GM18951 (cell line): ENCODE results near the gene GPR151.

Experiments used
- POLR2A ChIP-seq: IDR thresholded peaks from 4 replicates; pipeline ENCODE4 v1.6.1; 2011; ENCODE audit warnings: mild to moderate bottlenecking; ENCODE audit not compliant: insufficient read length, insufficient read depth; ENCODE audit errors: extremely low read depth
- in situ Hi-C: fragments of 300-500 bp; cut with MboI; formaldehyde crosslinking; loops from one replicate; pipeline ENCODE4 v1.12.0; 2022; ENCODE audit warnings: low sequenced_read_pairs, mixed read lengths, inconsistent platforms; ENCODE audit not compliant: unreplicated experiment

GPR151 gene

GRCh38 chr5:146539973-146540372 is 24.0 kb upstream of the GPR151 start:
- no peak for TF ChIP-seq POLR2A
- in situ Hi-C loops, result loop anchor here (10.0 to 25.0 kb wide), 2 partner anchors 425 to 647 kb away; no protein-coding TSS in a partner anchor

GRCh38 chr5:146538432-146538831 is 22.4 kb upstream of the GPR151 start:
- no peak for TF ChIP-seq POLR2A
- in situ Hi-C loops, result loop anchor here (25.0 kb wide), 1 partner anchor 649 kb away; no protein-coding TSS in a partner anchor

- TF ChIP-seq POLR2A, result no peak
- in situ Hi-C loops, result loop anchor here (25.0 kb wide), 1 partner anchor 653 kb away; no protein-coding TSS in a partner anchor
Observed at GRCh38 chr5:146533882-146534281, 17.9 kb upstream of the GPR151 start.

GRCh38 chr5:146533260-146533857 is 17.4 kb upstream of the GPR151 start:
- in situ Hi-C loops, result loop anchor here (25.0 kb wide), 1 partner anchor 654 kb away; no protein-coding TSS in a partner anchor

GRCh38 chr5:146529984-146530383 is 14.0 kb upstream of the GPR151 start:
- in situ Hi-C loops, result loop anchor here (25.0 kb wide), 1 partner anchor 657 kb away; no protein-coding TSS in a partner anchor
- no peak for TF ChIP-seq POLR2A

More at GRCh38 chr5:146533260-146533857, 17.4 kb upstream of the GPR151 start:
- TF ChIP-seq POLR2A, result no peak

GRCh38 chr5:146528236-146528635 is 12.2 kb upstream of the GPR151 start:
- in situ Hi-C loops, result loop anchor here (25.0 kb wide), 1 partner anchor 659 kb away; no protein-coding TSS in a partner anchor
- TF ChIP-seq POLR2A, result no peak

- in situ Hi-C loops, result loop anchor here (25.0 kb wide), 1 partner anchor 660 kb away; no protein-coding TSS in a partner anchor
- no peak for TF ChIP-seq POLR2A
Observed at GRCh38 chr5:146527785-146528184, 11.8 kb upstream of the GPR151 start.

GRCh38 chr5:146523698-146524097 is 7.7 kb upstream of the GPR151 start:
- in situ Hi-C loops, result no loop called here

GRCh38 chr5:146521403-146522106 is 5.6 kb upstream of the GPR151 start:
- no peak for TF ChIP-seq POLR2A
- in situ Hi-C loops, result no loop called here

More at GRCh38 chr5:146523698-146524097, 7.7 kb upstream of the GPR151 start:
- TF ChIP-seq POLR2A, result no peak

- TF ChIP-seq POLR2A, result no peak
- in situ Hi-C loops, result no loop called here
Observed at GRCh38 chr5:146520731-146521130, 4.7 kb upstream of the GPR151 start.

- TF ChIP-seq POLR2A, result no peak
- in situ Hi-C loops, result no loop called here
Observed at GRCh38 chr5:146519554-146519953, 3.6 kb upstream of the GPR151 start.

GRCh38 chr5:146515473-146516150 is 378 bp downstream of the GPR151 start:
- no peak for TF ChIP-seq POLR2A
- in situ Hi-C loops, result no loop called here

GRCh38 chr5:146514575-146514974 is 1.4 kb downstream of the GPR151 start:
- TF ChIP-seq POLR2A, result no peak
- in situ Hi-C loops, result no loop called here
